HG03097 (cell line): ENCODE data around the gene NUAK2.

Experiments
- ATAC-seq: cut with Tn5 transposase; IDR thresholded peaks from one replicate; pipeline ENCODE4 v1.9.1; 2021; ENCODE audit not compliant: unreplicated experiment, low FRiP score

The NUAK2 gene

DNA sequence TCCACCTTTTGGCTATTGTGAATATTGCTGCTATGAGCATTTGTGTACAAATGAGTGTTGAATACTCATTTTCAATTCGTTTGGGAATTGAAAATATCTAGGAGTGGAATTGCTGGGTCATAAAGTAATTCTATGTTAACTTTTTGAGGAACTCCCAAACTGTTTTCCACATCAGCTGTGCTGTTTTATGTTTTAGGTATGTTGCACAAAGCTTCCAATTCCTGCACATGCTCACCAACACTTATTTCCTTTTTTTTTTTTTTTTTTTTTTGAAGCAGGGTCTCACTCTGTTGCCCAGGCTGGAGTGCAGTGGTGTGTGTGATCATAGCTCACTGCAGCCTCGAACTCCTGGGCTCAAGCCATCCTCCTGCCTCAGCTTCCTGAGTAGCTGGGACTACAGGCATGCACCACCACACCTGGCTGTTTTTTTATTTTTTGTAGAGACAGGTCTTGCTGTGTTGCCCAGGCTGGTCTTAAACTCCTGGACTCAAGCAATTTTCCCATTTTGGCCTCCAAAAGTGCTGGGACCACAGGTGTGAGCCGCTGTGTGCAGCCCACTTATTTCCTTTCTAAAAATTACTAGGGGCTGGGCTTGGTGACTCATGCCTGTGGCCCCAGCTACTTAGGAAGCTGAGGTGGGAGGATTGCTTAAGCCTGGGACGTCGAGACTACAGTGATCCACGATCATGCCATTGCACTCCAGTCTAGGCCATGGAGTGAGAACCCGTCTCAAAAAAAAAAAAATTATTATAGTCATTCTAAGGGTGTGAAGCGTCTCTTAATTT is 60.4 kb downstream of the NUAK2 start:
- no peak for ATAC-seq

DNA sequence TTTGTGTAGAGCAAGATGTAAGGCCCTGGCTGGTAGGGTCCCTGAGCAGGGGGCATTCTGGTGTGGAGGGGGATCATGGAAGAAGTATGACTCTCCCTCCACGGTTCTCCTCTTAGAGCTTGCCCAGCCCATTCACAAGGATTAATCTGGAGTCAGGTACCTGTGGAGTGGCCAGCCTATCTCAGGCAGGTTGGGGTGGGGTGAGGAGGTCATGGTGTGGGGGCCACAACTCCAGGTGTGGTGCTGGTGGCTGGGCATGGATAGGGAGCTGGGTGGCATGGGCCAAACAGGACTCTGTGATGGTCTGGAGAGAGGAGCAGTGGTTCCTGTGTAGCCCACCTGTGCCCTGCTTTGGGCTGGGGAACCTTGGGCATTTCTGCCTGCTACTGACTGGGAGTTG is 61.5 kb downstream of the NUAK2 start:
- no peak for ATAC-seq

DNA sequence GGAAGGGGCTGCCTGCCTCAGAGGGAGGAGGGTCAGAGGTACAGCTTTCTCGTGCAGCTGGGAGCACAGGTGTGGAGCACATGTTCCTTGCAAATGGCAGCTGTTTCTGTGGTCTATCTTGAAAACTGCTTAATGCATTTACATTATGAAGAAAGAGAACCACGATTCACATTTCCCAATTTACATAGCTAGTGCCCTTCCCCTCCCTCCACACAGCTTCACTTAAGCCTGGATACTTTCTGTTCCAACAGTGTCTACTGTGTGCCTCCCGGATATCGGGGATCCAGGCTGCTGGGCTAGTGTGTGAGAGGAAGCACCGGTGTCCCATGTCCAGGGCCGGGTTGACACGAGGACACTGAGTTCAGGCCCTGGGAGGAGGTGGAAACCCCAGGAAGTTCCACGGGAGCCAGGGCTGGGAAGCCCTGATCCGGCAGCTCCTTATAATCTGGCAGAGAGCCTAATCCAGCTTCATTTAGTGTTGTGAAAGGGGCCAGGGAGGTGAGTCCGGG is 62.2 kb downstream of the NUAK2 start:
- ATAC-seq = no peak

DNA sequence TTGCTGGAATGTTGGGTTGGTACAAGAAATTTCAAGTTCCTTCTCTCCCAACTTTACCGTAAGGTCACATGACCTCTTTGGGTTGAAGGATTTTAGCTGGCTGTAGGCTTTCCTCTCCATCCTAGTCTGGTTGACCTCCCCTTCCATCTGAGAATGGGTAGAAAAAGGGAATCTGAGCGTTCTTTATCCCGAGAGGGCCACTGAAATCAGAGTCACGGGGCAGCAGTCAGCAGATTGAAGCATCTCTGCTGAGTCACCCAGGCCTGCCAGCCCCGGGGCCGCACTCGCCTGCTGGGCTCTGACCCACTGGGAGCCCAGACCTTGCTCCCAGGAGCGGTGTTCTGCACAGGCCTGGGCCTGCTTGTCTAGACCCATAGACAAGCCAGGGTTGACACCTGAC is 62.8 kb downstream of the NUAK2 start:
- ATAC-seq = no peak

DNA sequence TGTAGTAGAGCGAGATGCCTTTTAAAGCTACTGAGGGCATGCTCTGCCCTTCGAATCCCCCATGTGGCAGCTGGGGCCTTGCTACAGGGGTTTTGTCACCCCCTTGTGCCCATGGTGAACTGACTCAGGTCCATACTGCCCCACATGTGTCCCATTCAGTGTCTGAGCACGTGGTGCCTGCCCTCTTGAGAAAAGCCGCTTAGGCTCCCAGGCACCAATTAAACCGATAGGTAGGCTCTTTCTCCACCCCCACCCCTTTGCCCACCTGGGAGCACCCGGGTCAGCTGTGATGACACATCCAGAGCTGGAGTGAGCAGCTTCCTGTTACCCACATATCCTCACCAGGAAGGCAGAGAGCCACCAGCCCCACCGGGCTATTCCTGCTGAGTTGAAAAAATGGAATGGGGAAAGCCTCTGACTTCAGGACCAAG is 63.3 kb downstream of the NUAK2 start:
- ATAC-seq = no peak

DNA sequence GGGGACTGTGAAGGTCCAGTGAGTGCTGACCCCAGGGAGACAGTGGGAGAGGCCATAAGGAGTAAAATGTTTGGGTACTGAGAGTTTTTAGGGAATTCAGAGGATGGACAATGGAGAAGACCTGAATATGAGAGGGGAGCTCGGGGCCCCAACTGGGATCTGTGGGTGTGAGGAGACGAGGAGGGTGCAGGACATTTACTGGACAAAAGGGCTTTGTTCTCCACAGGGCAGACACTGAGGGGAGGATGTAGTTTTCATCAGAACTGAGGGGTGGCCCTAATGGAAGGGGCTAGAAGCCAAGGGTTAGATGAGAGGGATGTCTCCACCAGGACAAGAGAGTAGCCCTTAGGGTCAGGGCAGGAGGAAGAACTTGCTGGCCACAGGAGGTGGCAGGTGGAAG is 63.8 kb downstream of the NUAK2 start:
- ATAC-seq = no peak

DNA sequence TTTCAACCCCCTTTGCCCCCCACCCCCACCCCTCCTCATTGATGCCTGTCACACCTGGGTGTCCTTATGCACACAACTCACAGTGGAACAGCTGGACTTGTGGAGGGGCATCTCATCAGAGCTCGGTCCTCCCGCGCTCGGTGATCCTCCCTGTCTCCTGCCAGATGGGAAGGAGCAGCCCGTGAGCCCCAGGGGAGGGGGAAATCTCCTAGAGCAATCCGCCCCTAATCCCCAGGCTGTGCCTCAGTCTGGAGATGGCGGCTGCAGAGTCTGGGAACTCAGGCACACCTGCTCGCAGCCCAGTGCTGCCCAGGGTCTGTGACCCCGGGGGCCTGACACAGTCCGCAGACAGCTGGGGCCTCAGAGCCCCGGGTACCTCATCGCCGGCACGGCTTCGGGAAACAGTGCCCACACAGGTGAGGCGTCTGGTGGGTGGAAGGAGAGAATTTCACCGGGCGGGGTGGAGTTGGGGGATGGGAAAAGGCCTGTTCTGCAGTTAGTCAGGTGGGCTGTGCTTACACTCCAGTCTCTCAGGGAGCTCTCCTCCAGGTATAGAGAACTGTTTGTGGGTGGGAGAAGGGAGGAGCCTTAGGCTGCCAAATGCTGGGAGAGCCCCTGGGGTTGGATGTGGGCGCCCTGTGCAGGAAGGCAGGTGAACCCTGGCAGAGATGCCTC is 64.5 kb downstream of the NUAK2 start:
- no peak for ATAC-seq

DNA sequence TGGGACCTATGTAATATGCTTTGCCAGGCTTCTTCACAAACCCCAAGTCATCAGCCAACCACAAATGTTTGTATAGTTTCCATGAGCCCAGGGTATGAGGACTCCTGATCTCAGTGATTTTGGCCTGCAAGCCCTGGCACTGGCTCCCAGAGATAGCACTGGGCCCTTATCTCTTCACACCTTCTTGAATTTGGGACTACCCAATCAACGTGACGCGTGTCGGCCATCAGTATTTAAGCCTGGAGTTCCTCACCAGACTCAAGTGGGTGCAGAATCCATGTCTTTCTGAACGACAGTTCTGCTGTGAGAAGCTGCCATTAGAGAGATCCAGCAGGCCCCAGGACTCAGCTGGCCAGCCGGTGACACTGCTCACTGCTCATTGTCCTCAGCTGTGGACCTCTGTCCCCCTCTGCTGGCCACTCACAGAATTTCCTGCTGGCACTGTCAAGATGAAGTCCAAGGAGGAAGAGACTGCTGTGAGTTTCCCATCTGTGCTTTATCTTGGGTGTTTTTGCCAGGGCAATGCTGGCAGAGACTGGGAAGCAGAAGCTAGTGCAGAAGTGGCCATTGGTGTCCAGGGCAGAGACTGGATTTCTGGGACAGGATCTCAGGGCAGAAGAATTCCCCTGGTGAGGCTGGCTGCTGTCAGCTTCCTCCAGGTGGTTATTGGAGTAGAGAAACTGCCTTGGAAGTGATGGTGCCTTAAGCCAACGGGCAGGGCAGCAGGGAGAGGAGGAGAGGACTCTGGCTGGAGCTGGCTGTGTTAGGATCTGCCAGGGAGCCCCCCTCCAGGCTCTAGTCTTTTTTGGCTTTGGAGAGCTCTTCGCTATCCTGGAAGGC is 65.4 kb downstream of the NUAK2 start:
- ATAC-seq = no peak
